GM18951 (cell line): ENCODE measurements around the gene MRPL55.

ENCODE experiments used
- POLR2A ChIP-seq: IDR thresholded peaks from 4 replicates; pipeline ENCODE4 v1.6.1; 2011; ENCODE audit warnings: mild to moderate bottlenecking; ENCODE audit not compliant: insufficient read length, insufficient read depth; ENCODE audit errors: extremely low read depth
- in situ Hi-C: fragments of 300-500 bp; cut with MboI; formaldehyde crosslinking; loops from one replicate; pipeline ENCODE4 v1.12.0; 2022; ENCODE audit warnings: low sequenced_read_pairs, mixed read lengths, inconsistent platforms; ENCODE audit not compliant: unreplicated experiment

The MRPL55 gene

DNA sequence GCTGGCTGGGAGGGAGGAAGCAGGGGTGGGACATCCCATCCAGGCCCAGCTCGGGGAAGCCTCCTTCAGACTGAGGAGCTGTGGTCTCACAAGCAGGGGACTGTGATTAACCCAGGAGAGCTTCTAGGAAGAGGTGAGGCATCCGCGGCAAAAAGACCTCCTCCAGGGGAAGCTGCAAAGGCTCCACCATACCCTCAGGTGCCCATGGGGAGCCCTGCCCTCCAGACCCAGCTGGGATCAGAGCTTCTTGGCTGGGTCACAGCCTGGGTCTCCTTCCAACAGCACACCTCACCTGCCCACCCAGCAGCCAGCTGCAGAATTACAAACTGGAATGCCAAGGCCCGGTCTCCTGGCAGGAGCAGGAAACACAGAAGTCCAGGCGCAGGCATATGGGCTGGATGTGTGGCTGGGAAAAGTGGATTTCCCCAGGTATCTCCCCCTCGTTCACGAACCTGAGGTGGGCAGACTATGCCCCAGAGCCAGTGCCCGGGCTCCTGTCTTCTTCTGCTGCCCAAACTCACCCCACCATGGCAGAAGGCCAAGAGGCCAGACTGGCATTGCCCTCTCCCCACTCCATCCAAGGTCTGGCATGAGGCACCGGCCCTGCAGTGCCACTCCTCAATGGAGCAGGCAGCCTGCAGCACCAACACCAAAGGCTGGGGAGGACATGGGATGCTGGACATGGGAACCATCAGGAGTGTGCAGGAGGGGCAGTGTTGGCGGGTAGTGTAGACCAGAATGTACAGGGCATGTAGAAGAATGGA, 42.0 kb downstream of the MRPL55 start:
- in situ Hi-C loops = no loop called here
- TF ChIP-seq POLR2A = no peak

GRCh38 chr1:228066416-228066815, 42.7 kb downstream of the MRPL55 start:
- in situ Hi-C loops = no loop called here
- no peak for TF ChIP-seq POLR2A

GRCh38 chr1:228065543-228066347, 43.4 kb downstream of the MRPL55 start:
- no peak for TF ChIP-seq POLR2A
- in situ Hi-C loops = no loop called here

GRCh38 chr1:228064741-228065542, 44.2 kb downstream of the MRPL55 start:
- TF ChIP-seq POLR2A = no peak
- in situ Hi-C loops = no loop called here

- TF ChIP-seq POLR2A = no peak
- in situ Hi-C loops = no loop called here
These were observed 44.8 kb downstream of the MRPL55 start for GRCh38 chr1:228064296-228064695.

- in situ Hi-C loops = no loop called here
- TF ChIP-seq POLR2A = no peak
These were observed 45.6 kb downstream of the MRPL55 start for GRCh38 chr1:228063251-228064191.

- no peak for TF ChIP-seq POLR2A
- in situ Hi-C loops = no loop called here
These were observed 46.3 kb downstream of the MRPL55 start for GRCh38 chr1:228062812-228063211.

DNA sequence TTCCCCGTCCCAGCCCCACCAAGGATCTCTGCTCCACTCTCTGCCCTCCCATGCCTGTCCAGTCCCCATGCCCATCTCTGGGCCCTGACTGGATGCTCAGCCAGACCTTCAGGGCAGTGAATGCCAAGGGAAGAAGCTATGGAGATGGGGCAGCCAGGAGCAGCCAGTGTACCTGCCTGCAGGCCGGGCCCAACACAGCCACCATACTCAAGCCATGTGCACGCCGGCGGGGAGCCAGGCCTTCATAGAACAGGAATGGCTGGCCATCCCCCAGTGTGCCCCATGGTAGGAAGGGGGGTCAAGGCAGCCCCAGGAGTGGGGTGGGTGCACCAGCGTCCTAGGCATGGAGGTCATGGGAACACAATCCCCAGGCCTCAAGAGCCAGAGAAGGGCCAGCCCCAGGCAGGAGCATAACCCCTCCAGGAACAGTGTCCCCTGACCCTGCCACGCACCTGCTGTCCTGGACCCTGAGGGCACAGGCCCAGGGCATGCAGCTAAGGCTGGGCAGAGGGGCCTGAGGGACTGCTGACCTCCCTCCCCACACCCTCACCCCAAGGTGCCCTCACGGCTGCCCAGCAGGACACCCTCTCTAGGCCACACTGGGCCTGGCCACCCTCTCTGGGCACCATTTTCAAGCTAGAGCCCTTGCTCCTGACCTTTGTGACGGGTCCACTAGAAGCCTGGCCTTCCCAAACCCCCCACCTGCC, 46.9 kb downstream of the MRPL55 start:
- in situ Hi-C loops = no loop called here
- TF ChIP-seq POLR2A = no peak

- in situ Hi-C loops = no loop called here
- no peak for TF ChIP-seq POLR2A
These were observed 47.6 kb downstream of the MRPL55 start for GRCh38 chr1:228061411-228062084.

GRCh38 chr1:228060458-228061190, 48.5 kb downstream of the MRPL55 start:
- in situ Hi-C loops = no loop called here
- TF ChIP-seq POLR2A = no peak
